K562 (cell line): ENCODE measurements around the gene POU2AF3. TPM values are rescaled to one million over a fixed set of nuclear protein-coding genes. Genes with fewer than 3 reads are reported as not detected.

Experiments used
- ATAC-seq: fragments of 200-7000 bp; cut with Tn5 transposase; 3 replicates; pipeline ENCODE4 v1.9.1; 2020; ENCODE audit warnings: moderate library complexity
- BruUV-seq: library from RNA; stranded (reverse); fragments of 400-500 nt; replicated peaks from 2 replicates; lab custom pipeline; 2021; lab: Mats Ljungman, UMichigan
- CTCF ChIA-PET: fragments of 300-600 bp; formaldehyde crosslinking; extraction: SDS; loops from one replicate; lab custom pipeline; 2021; ENCODE audit warnings: low intra/inter-chr PET ratio; lab: Yijun Ruan, JAX
- POLR2A ChIA-PET: fragments of 300-600, 350-650 bp; sonication (Branson Sonifier 250); formaldehyde crosslinking; extraction: SDS; loops from one replicate; lab custom pipeline; 2021; ENCODE audit warnings: antibody characterized with exemption, inconsistent platforms; lab: Yijun Ruan, JAX
- DNase-seq, 4 experiments: peaks; one replicate each; pipeline versions ENCODE4 v3.0.0 to v3.0.0-alpha.2; 2011 to 2018; ENCODE audit warnings: low spot score in 3 of 4, mixed read lengths in 3 of 4; ENCODE audit errors: extremely low read depth in 1 of 4
- FAIRE-seq: peaks from 2 replicates; lab custom pipeline; 2011; peaks lifted over from hg19 to GRCh38; lab: Jason Lieb, UNC
- H2AFZ ChIP-seq: 2 replicates; pipeline ENCODE4 v1.6.0; 2011; ENCODE audit warnings: low read depth, low read length, control low read depth, inconsistent platforms
- H3K27ac ChIP-seq: fragments of 200-600 bp; 3 replicates; pipeline ENCODE4 v1.8.0; 2011; ENCODE audit warnings: low read depth, mild to moderate bottlenecking, control low read depth, inconsistent platforms, low read length, moderate library complexity, mixed read lengths; ENCODE audit errors: extremely low read depth
- H3K27me3 ChIP-seq, 2 experiments: fragments of 300-600 bp in 1 of 2; 2 replicates in 1 of 2; 3 replicates in 1 of 2; pipeline versions ENCODE4 v1.6.0 to v1.8.0; 2011; ENCODE audit warnings: inconsistent platforms in 2 of 2, low read length in 2 of 2, mild to moderate bottlenecking in 1 of 2, mixed read lengths in 1 of 2, moderate library complexity in 1 of 2; ENCODE audit not compliant: control insufficient read depth in 2 of 2, insufficient read depth in 2 of 2
- H3K36me3 ChIP-seq: fragments of 300-600 bp; 3 replicates; pipeline ENCODE4 v1.8.0; 2011; ENCODE audit warnings: mild to moderate bottlenecking, low read length, inconsistent platforms; ENCODE audit not compliant: control insufficient read depth, insufficient read depth
- H3K4me1 ChIP-seq, 2 experiments: fragments of 200-600 bp in 1 of 2; replicated peaks in 1 of 2; 2 replicates in 1 of 2; 3 replicates in 1 of 2; pipeline versions ENCODE4 v1.5.1 to v1.8.0; 2011; ENCODE audit warnings: inconsistent platforms in 2 of 2, low read length in 2 of 2, mild to moderate bottlenecking in 1 of 2, mixed read lengths in 1 of 2, moderate library complexity in 1 of 2; ENCODE audit not compliant: control insufficient read depth in 2 of 2, insufficient read depth in 2 of 2
- H3K4me2 ChIP-seq: 2 replicates; pipeline ENCODE4 v1.6.1; 2011; ENCODE audit warnings: low read length, control low read depth, inconsistent platforms, mixed read lengths; ENCODE audit not compliant: insufficient read depth
- H3K4me3 ChIP-seq: fragments of 200-600 bp; sonication (generic), shearing (Covaris generic); 2 replicates; pipeline ENCODE4 v1.5.1; 2016; ENCODE audit warnings: control low read depth, inconsistent platforms
- H3K79me2 ChIP-seq: fragments of 200-600 bp; 3 replicates; pipeline ENCODE4 v1.8.0; 2011; ENCODE audit warnings: low read length, inconsistent platforms; ENCODE audit not compliant: control insufficient read depth, insufficient read depth
- H3K9ac ChIP-seq, 2 experiments: 2 replicates each; pipeline versions ENCODE4 v1.6.0 to v1.6.1; 2011; ENCODE audit warnings: low read depth in 2 of 2, low read length in 2 of 2, control low read depth in 1 of 2, inconsistent platforms in 1 of 2, mild to moderate bottlenecking in 1 of 2, mixed read lengths in 1 of 2; ENCODE audit not compliant: insufficient read depth in 1 of 2
- H3K9me1 ChIP-seq: one replicate; pipeline ENCODE4 v1.6.0; 2011; ENCODE audit warnings: inconsistent platforms, mild to moderate bottlenecking, low read length, moderate library complexity; ENCODE audit not compliant: control insufficient read depth, insufficient read depth
- H3K9me3 ChIP-seq: replicated peaks from 2 replicates; pipeline ENCODE4 v1.5.1; 2011; ENCODE audit warnings: low read depth, low read length, inconsistent platforms; ENCODE audit not compliant: control insufficient read depth, insufficient read depth
- H4K20me1 ChIP-seq: replicated peaks from 2 replicates; pipeline ENCODE4 v1.6.1; 2011; ENCODE audit warnings: low read length, inconsistent platforms, mixed read lengths; ENCODE audit not compliant: control insufficient read depth, insufficient read depth
- ETS1 ChIP-seq: conservative IDR thresholded peaks from 2 replicates; pipeline ENCODE4 v1.6.1; 2011; ENCODE audit warnings: low read depth, mild to moderate bottlenecking, low read length; ENCODE audit not compliant: control insufficient read depth
- MAZ ChIP-seq, 2 experiments: fragments of 450-650 bp in 1 of 2; sonication (generic) in 1 of 2; formaldehyde crosslinking; IDR thresholded peaks in 1 of 2; conservative IDR thresholded peaks in 1 of 2; 2 replicates each; pipeline versions ENCODE4 v1.4.0 to v1.5.0; 2020; ENCODE audit warnings: mild to moderate bottlenecking in 1 of 2, missing genetic modification reagents in 1 of 2
- SMC3 ChIP-seq: conservative IDR thresholded peaks from 2 replicates; pipeline ENCODE4 v1.6.1; 2011; ENCODE audit warnings: low read depth, low read length, improper control_type of control experiment; ENCODE audit not compliant: insufficient read depth
- SNIP1 ChIP-seq: fragments of 450-650 bp; IDR thresholded peaks from 2 replicates; pipeline ENCODE4 v1.7.1; 2017; ENCODE audit warnings: low read depth, mild to moderate bottlenecking
- USF2 ChIP-seq: sonication (generic); formaldehyde crosslinking; IDR thresholded peaks from 2 replicates; pipeline ENCODE4 v1.5.0; 2020; ENCODE audit warnings: missing genetic modification reagents
- ZNF695 ChIP-seq: fragments of 450-650 bp; formaldehyde crosslinking; IDR thresholded peaks from 2 replicates; pipeline ENCODE4 v1.4.0; 2020; ENCODE audit warnings: mild to moderate bottlenecking, moderate library complexity
- WGBS: fragments of 100-300 bp; shearing (Covaris generic); methylation state at CpG from one replicate; pipeline ENCODE4 v1.1.6; 2016; ENCODE audit warnings: low coverage, mixed read lengths; ENCODE audit not compliant: insufficient coverage; ENCODE audit errors: missing lambda C conversion rate; 5-methylcytosine and 5-hydroxymethylcytosine counted together
- in situ Hi-C: fragments of 300-500 bp; cut with MboI; formaldehyde crosslinking; loops from 4 replicates; pipeline ENCODE4 v1.15.0; 2018; ENCODE audit warnings: inconsistent platforms, mixed read lengths
- intact Hi-C: fragments of 100-400 bp; cut with micrococcal nuclease; formaldehyde crosslinking; loops from 2 replicates; pipeline ENCODE4 v1.14.2; 2022
- polyA plus RNA-seq, 8 experiments: library from polyadenylated mRNA; depleted of rRNA in 4 of 8; stranded (reverse) in 5 of 8; unstranded in 3 of 8; fragments of >200 nt; fragmentation: Nextera tagmentation in 2 of 8; fragmentation: Illumina TruSeq in 1 of 8; extraction: Ambion mirVana in 2 of 8; extraction: Trizol in 1 of 8; gene quantifications; 2 replicates each; pipeline versions ENCODE4 v1.2.1 to v1.2.3, GENCODE V29; 2011 to 2014; ENCODE audit warnings: inconsistent platforms in 1 of 8, missing spikeins in 1 of 8
- total RNA-seq, 7 experiments: library from RNA; depleted of rRNA in 6 of 7; stranded (reverse); fragments of >200 nt in 6 of 7; fragmentation: Illumina TruSeq in 2 of 7; extraction: Trizol in 2 of 7; gene quantifications; 2 replicates each; pipeline versions ENCODE4 v1.2.1 to v1.2.3, GENCODE V29; 2011 to 2021; ENCODE audit warnings: low replicate concordance in 1 of 7
- TF ChIP-seq, protein P1 (sequence below): fragments of 250-450 bp; sonication (Bioruptor Pico); IDR thresholded peaks from 2 replicates; pipeline ENCODE4 v1.8.0; 2022; ENCODE audit warnings: moderate library complexity, mild to moderate bottlenecking, inconsistent platforms

Gene POU2AF3
- total and polyA plus RNA-seq, 9 of the 15 experiments (the other 6 are each of a cell fraction or from before 2014, with no cell fraction given), result not detected

DNA sequence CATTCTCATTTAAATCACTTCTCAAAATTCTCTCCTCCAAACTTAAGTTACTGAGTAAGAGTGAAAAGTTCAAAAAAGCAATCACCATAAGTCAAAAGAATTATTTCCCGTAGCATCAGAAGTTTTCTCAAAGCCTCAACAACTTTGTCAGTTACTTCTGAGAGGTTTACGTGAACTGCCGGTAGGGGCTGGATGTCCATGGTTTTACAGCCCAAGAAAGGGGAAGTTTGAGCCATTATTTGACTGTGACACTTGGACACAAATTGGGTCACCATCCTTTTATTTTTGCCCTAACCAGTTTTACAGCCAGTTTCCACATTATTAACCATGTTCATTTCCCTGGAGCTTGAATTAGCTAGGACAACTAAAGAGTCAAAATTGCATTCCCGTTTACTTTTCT lies 7.5 kb downstream of the POU2AF3 start (continued):
- TF ChIP-seq SNIP1, result no peak
- no peak for TF ChIP-seq SMC3

GRCh38 chr11:111306321-111306720 lies 8.0 kb downstream of the POU2AF3 start:
- 2% methylated on average over 5 of the region's 5 CpGs for WGBS
- H3K79me2 ChIP-seq, result no peaks in the 10 kb centered on the region
- CTCF ChIA-PET, result no interaction called here
- H3K4me3 ChIP-seq, result no peak overlapping the region
- TF ChIP-seq, protein P1, sequence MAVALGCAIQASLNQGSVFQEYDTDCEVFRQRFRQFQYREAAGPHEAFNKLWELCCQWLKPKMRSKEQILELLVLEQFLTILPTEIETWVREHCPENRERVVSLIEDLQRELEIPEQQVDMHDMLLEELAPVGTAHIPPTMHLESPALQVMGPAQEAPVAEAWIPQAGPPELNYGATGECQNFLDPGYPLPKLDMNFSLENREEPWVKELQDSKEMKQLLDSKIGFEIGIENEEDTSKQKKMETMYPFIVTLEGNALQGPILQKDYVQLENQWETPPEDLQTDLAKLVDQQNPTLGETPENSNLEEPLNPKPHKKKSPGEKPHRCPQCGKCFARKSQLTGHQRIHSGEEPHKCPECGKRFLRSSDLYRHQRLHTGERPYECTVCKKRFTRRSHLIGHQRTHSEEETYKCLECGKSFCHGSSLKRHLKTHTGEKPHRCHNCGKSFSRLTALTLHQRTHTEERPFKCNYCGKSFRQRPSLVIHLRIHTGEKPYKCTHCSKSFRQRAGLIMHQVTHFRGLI (CRISPR knock-in tag), result no peak
- TF ChIP-seq ZNF695 (CRISPR knock-in tag) (no peak), USF2 (CRISPR knock-in tag) (no peak), MAZ (CRISPR knock-in tag; conservative IDR thresholded peaks at IDR 0.05 in 1 of 2, IDR thresholded peaks at IDR 0.05 in 1 of 2) (no peak), ETS1 (no peak)
- TF ChIP-seq, all 486 proteins: peak for 0
- H3K9ac ChIP-seq, result no peak overlapping the region
- ATAC-seq (no peak), DNase-seq (no peak), FAIRE-seq (no peak)
- POLR2A ChIA-PET, result no interaction called here
- in situ Hi-C loops (no loop called here), intact Hi-C loops (no loop called here)
- peaks cover 0 to 8% of the 10 kb centered on the region in 2 experiments; a peak in 2 of 5 replicates for H3K27me3 ChIP-seq
- H3K4me2 ChIP-seq, result no peak overlapping the region
- no peaks in the 10 kb centered on the region for H4K20me1 ChIP-seq
- no peaks in the 10 kb centered on the region for H3K9me1 ChIP-seq
- no peaks in the 10 kb centered on the region for H3K9me3 ChIP-seq
- H3K4me1 ChIP-seq, result no peaks in the 10 kb centered on the region
- no peak overlapping the region for H3K27ac ChIP-seq
- BruUV-seq, result no TSS peak
- no peak overlapping the region for H2AFZ ChIP-seq
- H3K36me3 ChIP-seq, result no peaks in the 10 kb centered on the region
